Measurements from ENCODE around the gene NADSYN1.

- TF ChIP-seq GATA2 (IDR thresholded peaks at IDR 0.05; ENCODE audit: low read depth, low read length) (no peak), GATA3 (IDR thresholded peaks at IDR 0.05; ENCODE audit: low read depth, low read length) (no peak)
Measured at GRCh38 chr11:71484248-71485062, 31.5 kb downstream of the NADSYN1 start.
